SK-N-SH (cell line): ENCODE results near the gene WWC1. TPM values are rescaled to one million over a fixed set of nuclear protein-coding genes. Genes with fewer than 3 reads are reported as not detected.

ENCODE experiments used
- polyA plus RNA-seq, 3 experiments: library from polyadenylated mRNA; depleted of rRNA; stranded (reverse); fragments of >200 nt; gene quantifications; 2 replicates each; pipeline ENCODE4 v1.2.3, GENCODE V29; 2012

Gene WWC1
- polyA plus RNA-seq, 1 of the 3 experiments (the other 2 are of a cell fraction): 16.9 TPM

Other genes with a start within 250 kb of the WWC1 start
- gene RARS1, start 194.8 kb downstream of the WWC1 start, polyA plus RNA-seq (2012; rRNA removed): 53.5 and 66.2 TPM in 2 replicates
- 4.4 and 4.5 TPM in 2 replicates for gene FBLL1, start 237.7 kb downstream of the WWC1 start, polyA plus RNA-seq (2012; rRNA removed)